HEK293 (cell line): Measurements from ENCODE around the gene ATF5.

Experiments used
- CTCF ChIA-PET: fragments of 350-600 bp; formaldehyde crosslinking; extraction: SDS; loops from one replicate; lab custom pipeline; 2021; ENCODE audit warnings: antibody characterized with exemption; lab: Yijun Ruan, JAX
- POLR2A ChIA-PET: fragments of 300-600 bp; formaldehyde crosslinking; extraction: SDS; loops from one replicate; lab custom pipeline; 2020; ENCODE audit warnings: antibody characterized with exemption, inconsistent platforms; lab: Yijun Ruan, JAX
- H3K27ac ChIP-seq: fragments of 200-500 bp; sonication (Bioruptor generic); 2 replicates; pipeline ENCODE4 v1.5.1; 2014; ENCODE audit warnings: low read depth, low read length, control low read depth, inconsistent platforms; ENCODE audit errors: extremely low read depth
- H3K36me3 ChIP-seq, 2 experiments: fragments of 200-500 bp in 1 of 2; sonication (Bioruptor generic) in 1 of 2; 1 replicate in 1 of 2; 2 replicates in 1 of 2; pipeline ENCODE4 v1.5.1; 2014 to 2017; ENCODE audit warnings: inconsistent platforms in 2 of 2, low read length in 2 of 2; ENCODE audit not compliant: control insufficient read depth in 2 of 2, insufficient read depth in 1 of 2
- H3K4me1 ChIP-seq: fragments of 200-500 bp; sonication (Bioruptor generic); 2 replicates; pipeline ENCODE4 v1.5.1; 2014; ENCODE audit warnings: mild to moderate bottlenecking, low read length, inconsistent platforms; ENCODE audit not compliant: control insufficient read depth, insufficient read depth
- H3K4me3 ChIP-seq: 2 replicates; pipeline ENCODE4 v1.5.1; 2011; ENCODE audit warnings: low read depth, mild to moderate bottlenecking, control low read depth, low read length, moderate library complexity
- H3K9me3 ChIP-seq: fragments of 200-500 bp; sonication (Bioruptor generic); 2 replicates; pipeline ENCODE4 v1.5.1; 2014; ENCODE audit warnings: low read depth, low read length, inconsistent platforms; ENCODE audit not compliant: control insufficient read depth, insufficient read depth
- BCL11A ChIP-seq: fragments of 450-650 bp; formaldehyde crosslinking; IDR thresholded peaks from 2 replicates; pipeline ENCODE4 v1.5.1; 2016; ENCODE audit warnings: low read depth, missing biosample characterization, missing genetic modification characterization
- GLIS2 ChIP-seq: fragments of 450-650 bp; formaldehyde crosslinking; IDR thresholded peaks from 2 replicates; pipeline ENCODE4 v1.5.1; 2016; ENCODE audit warnings: missing biosample characterization, missing genetic modification characterization
- KLF1 ChIP-seq: fragments of 450-650 bp; formaldehyde crosslinking; IDR thresholded peaks from 2 replicates; pipeline ENCODE4 v1.5.1; 2016; ENCODE audit warnings: missing biosample characterization, missing genetic modification characterization
- KLF10 ChIP-seq: fragments of 450-650 bp; IDR thresholded peaks from 2 replicates; pipeline ENCODE4 v1.5.1; 2018; ENCODE audit warnings: missing biosample characterization, mild to moderate bottlenecking, missing genetic modification characterization
- SCRT2 ChIP-seq: fragments of 450-650 bp; formaldehyde crosslinking; IDR thresholded peaks from 2 replicates; pipeline ENCODE4 v1.5.1; 2016; ENCODE audit warnings: missing biosample characterization, missing genetic modification characterization
- ZBTB21 ChIP-seq: fragments of 450-650 bp; formaldehyde crosslinking; IDR thresholded peaks from 2 replicates; pipeline ENCODE4 v1.5.1; 2017; ENCODE audit warnings: missing biosample characterization, missing genetic modification characterization
- ZBTB8A ChIP-seq: fragments of 450-650 bp; formaldehyde crosslinking; IDR thresholded peaks from 2 replicates; pipeline ENCODE4 v1.5.1; 2016; ENCODE audit warnings: missing biosample characterization, missing genetic modification characterization
- ZFP41 ChIP-seq: fragments of 450-650 bp; formaldehyde crosslinking; IDR thresholded peaks from 2 replicates; pipeline ENCODE4 v1.5.1; 2016; ENCODE audit warnings: missing biosample characterization, missing genetic modification characterization, borderline replicate concordance
- ZIC2 ChIP-seq: fragments of 450-650 bp; formaldehyde crosslinking; IDR thresholded peaks from 2 replicates; pipeline ENCODE4 v1.5.1; 2016; ENCODE audit warnings: missing biosample characterization, missing genetic modification characterization
- ZNF133 ChIP-seq: fragments of 450-650 bp; formaldehyde crosslinking; IDR thresholded peaks from 2 replicates; pipeline ENCODE4 v1.5.1; 2016; ENCODE audit warnings: missing biosample characterization, missing genetic modification characterization
- ZNF354C ChIP-seq: fragments of 450-650 bp; formaldehyde crosslinking; IDR thresholded peaks from 2 replicates; pipeline ENCODE4 v1.5.1; 2016; ENCODE audit warnings: missing biosample characterization, missing genetic modification characterization, low read depth, borderline replicate concordance
- ZNF529 ChIP-seq: fragments of 450-650 bp; formaldehyde crosslinking; IDR thresholded peaks from 2 replicates; pipeline ENCODE4 v1.5.1; 2017; ENCODE audit warnings: missing genetic modification characterization, missing biosample characterization; ENCODE audit not compliant: insufficient replicate concordance
- ZNF621 ChIP-seq: fragments of 450-650 bp; formaldehyde crosslinking; IDR thresholded peaks from 2 replicates; pipeline ENCODE4 v1.5.1; 2017; ENCODE audit warnings: missing biosample characterization, missing genetic modification characterization
- ZNF624 ChIP-seq: fragments of 450-650 bp; formaldehyde crosslinking; IDR thresholded peaks from 2 replicates; pipeline ENCODE4 v1.5.1; 2017; ENCODE audit warnings: missing biosample characterization, missing genetic modification characterization
- ZNF658 ChIP-seq: fragments of 450-650 bp; formaldehyde crosslinking; IDR thresholded peaks from 2 replicates; pipeline ENCODE4; 2016; ENCODE audit warnings: missing biosample characterization, missing genetic modification characterization
- ZNF664 ChIP-seq: fragments of 450-650 bp; formaldehyde crosslinking; IDR thresholded peaks from 2 replicates; pipeline ENCODE4 v1.5.1; 2016; ENCODE audit warnings: missing biosample characterization, missing genetic modification characterization
- ZNF701 ChIP-seq: fragments of 450-650 bp; formaldehyde crosslinking; IDR thresholded peaks from 2 replicates; pipeline ENCODE4 v1.5.1; 2016; ENCODE audit warnings: missing biosample characterization, missing genetic modification characterization
- ZNF791 ChIP-seq: fragments of 450-650 bp; formaldehyde crosslinking; IDR thresholded peaks from 2 replicates; pipeline ENCODE4 v1.5.1; 2016; ENCODE audit warnings: missing biosample characterization, missing genetic modification characterization
- ZSCAN16 ChIP-seq: fragments of 450-650 bp; formaldehyde crosslinking; IDR thresholded peaks from 2 replicates; pipeline ENCODE4 v1.5.1; 2016; ENCODE audit warnings: missing biosample characterization, missing genetic modification characterization
- TF ChIP-seq, protein P1 (sequence below): fragments of 450-650 bp; formaldehyde crosslinking; IDR thresholded peaks from 2 replicates; pipeline ENCODE4 v1.5.1; 2016; ENCODE audit warnings: missing biosample characterization, missing genetic modification characterization
- TF ChIP-seq, protein P2 (sequence below): fragments of 450-650 bp; formaldehyde crosslinking; IDR thresholded peaks from 2 replicates; pipeline ENCODE4 v1.5.1; 2017; ENCODE audit warnings: missing biosample characterization, missing genetic modification characterization
- TF ChIP-seq, protein P3 (sequence below): fragments of 450-650 bp; formaldehyde crosslinking; IDR thresholded peaks from 2 replicates; pipeline ENCODE4 v1.5.1; 2016; ENCODE audit warnings: missing biosample characterization, missing genetic modification characterization
- TF ChIP-seq, protein P4 (sequence below): fragments of 450-650 bp; formaldehyde crosslinking; IDR thresholded peaks from 2 replicates; pipeline ENCODE4 v1.5.1; 2016; ENCODE audit warnings: missing biosample characterization, missing genetic modification characterization

Gene ATF5

DNA sequence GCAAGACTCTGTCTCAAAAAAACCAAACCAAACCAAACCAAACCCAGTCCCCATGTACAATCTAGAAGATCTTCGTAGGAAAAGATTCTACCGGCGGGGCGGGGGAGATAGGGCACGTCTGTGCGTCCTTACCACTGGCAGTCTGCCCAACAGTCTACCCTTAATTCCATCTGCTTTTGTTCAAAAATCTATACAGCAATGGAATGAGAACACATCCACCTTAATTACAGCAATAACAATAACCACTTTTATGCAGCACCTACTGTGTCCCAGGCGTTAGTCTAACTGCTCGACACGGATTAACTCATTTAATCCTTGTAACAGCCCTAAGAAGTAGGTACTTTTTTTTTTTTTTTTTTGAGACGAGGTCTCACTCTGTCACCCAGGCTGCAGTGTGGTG is 2.5 kb upstream of the ATF5 start:
- ChIA-PET POLR2A (no interaction called here), CTCF (interaction anchor here (0.7 to 3.6 kb wide), 2 partner anchors 12 to 27 kb away, joined by 4 to 29 read pairs; no protein-coding TSS in a partner anchor)
- no peaks in the 10 kb centered on the region for H3K9me3 ChIP-seq
- no peak overlapping the region for H3K27ac ChIP-seq
- H3K36me3 ChIP-seq, result peaks cover 29 to 65% of the 10 kb centered on the region in 2 experiments
- TF ChIP-seq, protein P1, sequence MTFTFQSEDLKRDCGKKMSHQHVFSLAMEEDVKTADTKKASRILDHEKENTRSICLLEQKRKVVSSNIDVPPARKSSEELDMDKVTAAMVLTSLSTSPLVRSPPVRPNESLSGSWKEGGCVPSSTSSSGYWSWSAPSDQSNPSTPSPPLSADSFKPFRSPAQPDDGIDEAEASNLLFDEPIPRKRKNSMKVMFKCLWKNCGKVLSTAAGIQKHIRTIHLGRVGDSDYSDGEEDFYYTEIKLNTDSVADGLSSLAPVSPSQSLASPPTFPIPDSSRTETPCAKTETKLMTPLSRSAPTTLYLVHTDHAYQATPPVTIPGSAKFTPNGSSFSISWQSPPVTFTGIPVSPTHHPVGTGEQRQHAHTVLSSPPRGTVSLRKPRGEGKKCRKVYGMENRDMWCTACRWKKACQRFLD (tag by site-specific recombination), result no peak
- peak; percentile 81 for TF ChIP-seq ZNF664
- H3K4me3 ChIP-seq, result no peak overlapping the region
- peaks cover 9% of the 10 kb centered on the region for H3K4me1 ChIP-seq

DNA sequence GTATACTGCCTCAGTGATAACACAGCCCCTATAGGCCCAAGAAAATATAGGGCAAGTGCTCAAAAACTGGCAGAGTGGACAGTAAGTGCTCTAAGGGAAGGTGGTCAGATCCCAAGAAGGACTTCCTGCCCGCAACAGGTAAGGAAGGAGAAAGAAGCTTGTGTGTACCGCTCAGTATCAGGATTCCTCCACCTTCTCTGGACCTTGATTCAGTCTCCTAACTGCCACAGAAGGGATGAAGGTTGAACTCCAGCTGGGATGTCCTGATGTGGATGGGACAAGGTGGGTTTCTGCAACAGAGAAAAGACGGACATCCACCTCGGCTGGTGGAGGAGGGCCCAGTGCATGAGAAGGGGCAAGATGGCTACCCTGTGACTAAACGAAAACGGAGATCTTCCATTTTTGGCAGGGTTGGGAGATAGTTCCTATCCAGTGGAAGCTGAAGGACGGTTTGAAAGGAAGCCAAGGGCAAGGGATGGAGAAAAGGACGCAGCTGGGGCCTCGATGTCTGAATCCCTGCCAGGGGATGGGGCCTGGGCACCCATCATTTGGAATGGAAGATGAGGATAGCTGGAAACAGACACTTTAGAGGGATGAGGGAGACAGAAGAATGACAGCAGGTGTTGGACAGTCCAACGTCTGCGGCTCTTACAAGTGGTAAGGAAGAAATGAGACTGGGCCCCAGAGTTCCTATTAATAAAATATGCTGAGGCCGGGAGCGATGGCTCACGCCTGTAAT is 1.3 kb upstream of the ATF5 start:
- Histone ChIP-seq H3K9me3 (no peaks in the 10 kb centered on the region), H3K36me3 (peaks cover 29 to 57% of the 10 kb centered on the region in 2 experiments), H3K4me1 (peaks cover 9% of the 10 kb centered on the region), H3K4me3 (no peak overlapping the region), H3K27ac (peak overlapping the region; percentile 99)
- TF ChIP-seq ZNF133 (tag by site-specific recombination) (no peak), SCRT2 (peak; percentile 74; the same call in 1 of the 2 replicates)
- ChIA-PET POLR2A (interaction anchor here (0.7 to 3.2 kb wide), 7 partner anchors 9 to 1055 kb away, joined by 5 to 41 read pairs (median 15); partner anchors contain the start of genes AKT1S1, PPP1R15A, TBC1D17 and VRK3), CTCF (interaction anchor here (0.6 to 3.6 kb wide), 3 partner anchors 11 to 100 kb away, joined by 4 to 29 read pairs (median 6); no protein-coding TSS in a partner anchor)

DNA sequence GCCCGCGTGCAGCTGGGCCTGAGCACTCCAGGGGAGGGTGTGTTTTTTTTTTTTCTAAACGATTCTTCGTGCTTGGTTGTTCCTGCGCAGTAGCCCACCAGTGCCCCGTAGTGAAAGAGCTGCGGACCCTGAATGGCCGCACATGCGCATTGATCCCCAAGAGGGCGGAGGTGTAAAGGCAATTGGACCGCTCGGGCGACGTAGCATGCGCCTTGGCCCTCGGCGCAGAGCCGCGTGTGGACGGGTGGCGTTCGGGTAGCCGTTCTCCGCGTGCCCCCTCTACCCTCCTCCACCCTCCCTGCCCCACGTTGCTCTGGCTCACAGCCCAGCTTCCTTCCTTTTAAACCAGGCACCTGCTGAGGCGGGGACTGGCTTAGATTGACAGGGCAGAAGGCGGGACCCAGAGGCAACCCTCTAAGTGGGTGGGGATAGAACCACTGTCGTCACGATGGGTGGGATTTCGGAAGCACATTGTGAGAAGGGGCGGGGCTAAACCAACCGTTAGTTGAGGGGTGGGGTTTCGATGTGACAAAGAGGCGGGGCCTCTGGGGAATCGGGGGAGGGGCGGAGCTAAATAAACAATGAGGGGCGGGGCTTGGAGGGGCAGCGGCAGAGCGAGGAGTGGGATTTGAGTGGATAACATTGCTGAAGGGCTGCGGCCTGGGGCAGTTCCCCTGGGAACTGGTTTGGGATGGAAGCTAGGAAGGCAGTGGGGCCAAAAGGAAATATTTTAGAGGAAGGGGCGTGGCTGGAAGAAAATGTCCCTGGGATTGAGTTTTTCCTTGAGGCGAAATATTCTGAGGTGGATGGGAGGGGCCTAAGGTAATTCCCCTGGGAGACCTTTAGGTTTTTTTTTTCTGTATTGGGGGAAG is 842 bp downstream of the ATF5 start:
- Histone ChIP-seq H3K36me3 (peaks cover 29 to 39% of the 10 kb centered on the region in 2 experiments), H3K4me1 (peaks cover 9% of the 10 kb centered on the region), H3K9me3 (no peaks in the 10 kb centered on the region), H3K4me3 (peak overlapping the region; percentile 85), H3K27ac (peak overlapping the region; percentile 99)
- ChIA-PET POLR2A (interaction anchor here (0.5 to 3.2 kb wide), 41 partner anchors 8 to 534 kb away, joined by 3 to 41 read pairs (median 6); partner anchors contain the start of genes AKT1S1, ALDH16A1, AP2A1 and FUZ), CTCF (interaction anchor here (0.6 to 3.6 kb wide), 8 partner anchors 9 to 67 kb away, joined by 3 to 29 read pairs (median 4); no protein-coding TSS in a partner anchor)
- TF ChIP-seq ZNF354C (tag by site-specific recombination) (no peak), ZBTB8A (tag by site-specific recombination) (peak; percentile 33; the same call in 1 of the 2 replicates), ZNF701 (tag by site-specific recombination) (no peak), ZNF529 (tag by site-specific recombination) (no peak), ZNF621 (no peak), GLIS2 (tag by site-specific recombination) (no peak), ZSCAN16 (tag by site-specific recombination) (no peak), ZBTB21 (tag by site-specific recombination) (0 out of 2 replicates have a peak, but pooled peaks have one; percentile 10), KLF1 (tag by site-specific recombination) (no peak; the same call in 1 of the 2 replicates), ZNF658 (tag by site-specific recombination) (peak; percentile 79; the same call in 1 of the 2 replicates), ZNF791 (tag by site-specific recombination) (no peak), KLF10 (no peak), ZFP41 (no peak), ZNF624 (tag by site-specific recombination) (no peak), ZIC2 (peak; percentile 6; the same call in 1 of the 2 replicates), BCL11A (tag by site-specific recombination) (no peak)
- TF ChIP-seq, protein P2, sequence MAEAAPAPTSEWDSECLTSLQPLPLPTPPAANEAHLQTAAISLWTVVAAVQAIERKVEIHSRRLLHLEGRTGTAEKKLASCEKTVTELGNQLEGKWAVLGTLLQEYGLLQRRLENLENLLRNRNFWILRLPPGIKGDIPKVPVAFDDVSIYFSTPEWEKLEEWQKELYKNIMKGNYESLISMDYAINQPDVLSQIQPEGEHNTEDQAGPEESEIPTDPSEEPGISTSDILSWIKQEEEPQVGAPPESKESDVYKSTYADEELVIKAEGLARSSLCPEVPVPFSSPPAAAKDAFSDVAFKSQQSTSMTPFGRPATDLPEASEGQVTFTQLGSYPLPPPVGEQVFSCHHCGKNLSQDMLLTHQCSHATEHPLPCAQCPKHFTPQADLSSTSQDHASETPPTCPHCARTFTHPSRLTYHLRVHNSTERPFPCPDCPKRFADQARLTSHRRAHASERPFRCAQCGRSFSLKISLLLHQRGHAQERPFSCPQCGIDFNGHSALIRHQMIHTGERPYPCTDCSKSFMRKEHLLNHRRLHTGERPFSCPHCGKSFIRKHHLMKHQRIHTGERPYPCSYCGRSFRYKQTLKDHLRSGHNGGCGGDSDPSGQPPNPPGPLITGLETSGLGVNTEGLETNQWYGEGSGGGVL (tag by site-specific recombination), result peak; percentile 77
- TF ChIP-seq, protein P3, sequence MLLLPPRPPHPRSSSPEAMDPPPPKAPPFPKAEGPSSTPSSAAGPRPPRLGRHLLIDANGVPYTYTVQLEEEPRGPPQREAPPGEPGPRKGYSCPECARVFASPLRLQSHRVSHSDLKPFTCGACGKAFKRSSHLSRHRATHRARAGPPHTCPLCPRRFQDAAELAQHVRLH, result peak; percentile 85
- TF ChIP-seq, protein P4, sequence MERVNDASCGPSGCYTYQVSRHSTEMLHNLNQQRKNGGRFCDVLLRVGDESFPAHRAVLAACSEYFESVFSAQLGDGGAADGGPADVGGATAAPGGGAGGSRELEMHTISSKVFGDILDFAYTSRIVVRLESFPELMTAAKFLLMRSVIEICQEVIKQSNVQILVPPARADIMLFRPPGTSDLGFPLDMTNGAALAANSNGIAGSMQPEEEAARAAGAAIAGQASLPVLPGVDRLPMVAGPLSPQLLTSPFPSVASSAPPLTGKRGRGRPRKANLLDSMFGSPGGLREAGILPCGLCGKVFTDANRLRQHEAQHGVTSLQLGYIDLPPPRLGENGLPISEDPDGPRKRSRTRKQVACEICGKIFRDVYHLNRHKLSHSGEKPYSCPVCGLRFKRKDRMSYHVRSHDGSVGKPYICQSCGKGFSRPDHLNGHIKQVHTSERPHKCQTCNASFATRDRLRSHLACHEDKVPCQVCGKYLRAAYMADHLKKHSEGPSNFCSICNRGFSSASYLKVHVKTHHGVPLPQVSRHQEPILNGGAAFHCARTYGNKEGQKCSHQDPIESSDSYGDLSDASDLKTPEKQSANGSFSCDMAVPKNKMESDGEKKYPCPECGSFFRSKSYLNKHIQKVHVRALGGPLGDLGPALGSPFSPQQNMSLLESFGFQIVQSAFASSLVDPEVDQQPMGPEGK (tag by site-specific recombination), result peak; percentile 74; the same call in 1 of the 2 replicates
